ENCODE data around the gene SLC43A3. TPM values are rescaled to one million over a fixed set of nuclear protein-coding genes. Genes with fewer than 3 reads are reported as not detected.

The SLC43A3 gene
- total RNA-seq, 1 donor from 2014 or later: 10.8 TPM

DNA sequence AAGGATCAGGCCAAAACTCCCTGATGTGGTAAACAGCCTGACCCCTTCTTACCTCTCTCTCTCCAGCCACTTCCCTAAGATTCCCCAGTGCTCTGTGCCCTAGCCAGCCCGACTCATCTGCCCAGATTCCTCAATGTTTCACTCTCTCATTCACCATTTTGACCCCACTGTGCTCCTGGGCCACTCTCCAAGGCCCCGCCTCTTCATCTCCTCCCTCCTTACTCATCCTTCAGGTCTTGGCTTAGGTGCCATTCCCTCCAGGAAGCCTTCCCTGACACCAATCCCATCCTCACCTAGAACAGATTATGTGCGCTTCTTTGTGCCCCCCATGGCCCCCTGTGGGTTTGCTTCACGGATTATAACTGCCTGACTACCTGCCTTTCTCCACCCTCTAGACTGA lies 13.2 kb downstream of the SLC43A3 start:
- DNase-seq: no peak
- Mint-ChIP-seq H3K36me3 (ENCODE audit: unreplicated experiment) (peaks cover 14% of the 10 kb centered on the region), H3K4me1 (ENCODE audit: low read depth, unreplicated experiment) (no peaks in the 10 kb centered on the region), H3K9me3 (ENCODE audit: unreplicated experiment) (peaks cover 3% of the 10 kb centered on the region), H3K27ac (ENCODE audit: unreplicated experiment) (no peak overlapping the region), H3K27me3 (ENCODE audit: unreplicated experiment) (peaks cover 2% of the 10 kb centered on the region), H3K4me3 (ENCODE audit: unreplicated experiment) (no peak overlapping the region)
- TF ChIP-seq, protein P1, sequence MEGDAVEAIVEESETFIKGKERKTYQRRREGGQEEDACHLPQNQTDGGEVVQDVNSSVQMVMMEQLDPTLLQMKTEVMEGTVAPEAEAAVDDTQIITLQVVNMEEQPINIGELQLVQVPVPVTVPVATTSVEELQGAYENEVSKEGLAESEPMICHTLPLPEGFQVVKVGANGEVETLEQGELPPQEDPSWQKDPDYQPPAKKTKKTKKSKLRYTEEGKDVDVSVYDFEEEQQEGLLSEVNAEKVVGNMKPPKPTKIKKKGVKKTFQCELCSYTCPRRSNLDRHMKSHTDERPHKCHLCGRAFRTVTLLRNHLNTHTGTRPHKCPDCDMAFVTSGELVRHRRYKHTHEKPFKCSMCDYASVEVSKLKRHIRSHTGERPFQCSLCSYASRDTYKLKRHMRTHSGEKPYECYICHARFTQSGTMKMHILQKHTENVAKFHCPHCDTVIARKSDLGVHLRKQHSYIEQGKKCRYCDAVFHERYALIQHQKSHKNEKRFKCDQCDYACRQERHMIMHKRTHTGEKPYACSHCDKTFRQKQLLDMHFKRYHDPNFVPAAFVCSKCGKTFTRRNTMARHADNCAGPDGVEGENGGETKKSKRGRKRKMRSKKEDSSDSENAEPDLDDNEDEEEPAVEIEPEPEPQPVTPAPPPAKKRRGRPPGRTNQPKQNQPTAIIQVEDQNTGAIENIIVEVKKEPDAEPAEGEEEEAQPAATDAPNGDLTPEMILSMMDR (IDR thresholded peaks at IDR 0.05; ENCODE audit: partially characterized antibody, unreplicated experiment): no peak

GRCh38 chr11:57410287-57410686 lies 16.6 kb downstream of the SLC43A3 start:
- H3K27ac Mint-ChIP-seq (ENCODE audit: unreplicated experiment): no peak overlapping the region
- DNase-seq: no peak
- peaks cover 13% of the 10 kb centered on the region for H3K36me3 Mint-ChIP-seq (ENCODE audit: unreplicated experiment)
- no peak overlapping the region for H3K4me3 Mint-ChIP-seq (ENCODE audit: unreplicated experiment)
- H3K9me3 Mint-ChIP-seq (ENCODE audit: unreplicated experiment): peaks cover 3% of the 10 kb centered on the region
- peaks cover 2% of the 10 kb centered on the region for H3K27me3 Mint-ChIP-seq (ENCODE audit: unreplicated experiment)
- H3K4me1 Mint-ChIP-seq (ENCODE audit: low read depth, unreplicated experiment): no peaks in the 10 kb centered on the region
- TF ChIP-seq, protein P1 (IDR thresholded peaks at IDR 0.05; ENCODE audit: partially characterized antibody, unreplicated experiment): no peak

DNA sequence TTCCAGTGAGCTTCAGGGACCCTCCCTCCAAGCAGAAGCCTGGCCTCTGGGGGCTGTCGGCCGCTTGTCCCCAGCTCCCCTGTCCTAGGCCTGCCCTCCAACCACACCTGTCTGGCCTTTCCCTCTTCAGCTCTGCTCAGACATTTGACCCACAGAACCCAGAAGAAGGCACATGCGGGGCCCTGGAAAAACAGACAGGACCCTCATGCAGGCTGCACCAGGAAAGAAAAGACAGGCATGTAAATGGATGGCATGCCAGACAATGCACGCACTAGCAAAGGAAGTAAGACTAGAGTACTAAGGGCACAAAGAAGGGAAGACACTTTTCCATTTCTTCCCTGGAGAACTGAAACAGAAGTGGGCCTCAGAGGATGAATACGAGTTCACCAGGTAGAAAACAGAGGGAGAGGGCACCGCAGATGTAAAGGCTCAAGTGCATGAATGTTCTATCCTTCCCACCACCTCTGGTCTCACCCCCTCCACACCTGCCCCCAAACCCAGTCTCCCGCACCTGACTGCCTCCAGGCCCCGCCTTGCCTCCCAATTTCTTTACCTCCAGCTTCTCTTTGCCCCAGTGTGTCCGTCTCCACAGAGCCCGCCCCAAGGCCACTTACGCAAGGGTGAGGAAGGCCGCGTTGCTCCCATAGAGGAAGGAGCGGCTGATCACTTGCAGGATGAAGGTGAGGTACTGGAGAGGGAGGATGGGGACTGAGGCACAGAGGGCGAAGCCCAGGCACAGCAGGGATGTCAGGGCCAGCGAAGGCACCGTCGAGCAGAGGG lies 17.4 kb downstream of the SLC43A3 start:
- DNase-seq: no peak
- Mint-ChIP-seq H3K36me3 (ENCODE audit: unreplicated experiment) (peaks cover 9% of the 10 kb centered on the region), H3K4me1 (ENCODE audit: low read depth, unreplicated experiment) (no peaks in the 10 kb centered on the region), H3K27me3 (ENCODE audit: unreplicated experiment) (peaks cover under 1% of the 10 kb centered on the region), H3K27ac (ENCODE audit: unreplicated experiment) (no peak overlapping the region), H3K9me3 (ENCODE audit: unreplicated experiment) (peaks cover 6% of the 10 kb centered on the region), H3K4me3 (ENCODE audit: unreplicated experiment) (no peak overlapping the region)
- TF ChIP-seq, protein P1 (IDR thresholded peaks at IDR 0.05; ENCODE audit: partially characterized antibody, unreplicated experiment): no peak

- Mint-ChIP-seq H3K36me3 (ENCODE audit: unreplicated experiment) (peaks cover 5% of the 10 kb centered on the region), H3K4me1 (ENCODE audit: low read depth, unreplicated experiment) (no peaks in the 10 kb centered on the region), H3K27ac (ENCODE audit: unreplicated experiment) (no peak overlapping the region), H3K9me3 (ENCODE audit: unreplicated experiment) (peaks cover 6% of the 10 kb centered on the region), H3K4me3 (ENCODE audit: unreplicated experiment) (no peak overlapping the region), H3K27me3 (ENCODE audit: unreplicated experiment) (no peaks in the 10 kb centered on the region)
- DNase-seq: no peak
- TF ChIP-seq, protein P1 (IDR thresholded peaks at IDR 0.05; ENCODE audit: partially characterized antibody, unreplicated experiment): no peak
Observed at GRCh38 chr11:57408771-57409170, 18.1 kb downstream of the SLC43A3 start.

DNA sequence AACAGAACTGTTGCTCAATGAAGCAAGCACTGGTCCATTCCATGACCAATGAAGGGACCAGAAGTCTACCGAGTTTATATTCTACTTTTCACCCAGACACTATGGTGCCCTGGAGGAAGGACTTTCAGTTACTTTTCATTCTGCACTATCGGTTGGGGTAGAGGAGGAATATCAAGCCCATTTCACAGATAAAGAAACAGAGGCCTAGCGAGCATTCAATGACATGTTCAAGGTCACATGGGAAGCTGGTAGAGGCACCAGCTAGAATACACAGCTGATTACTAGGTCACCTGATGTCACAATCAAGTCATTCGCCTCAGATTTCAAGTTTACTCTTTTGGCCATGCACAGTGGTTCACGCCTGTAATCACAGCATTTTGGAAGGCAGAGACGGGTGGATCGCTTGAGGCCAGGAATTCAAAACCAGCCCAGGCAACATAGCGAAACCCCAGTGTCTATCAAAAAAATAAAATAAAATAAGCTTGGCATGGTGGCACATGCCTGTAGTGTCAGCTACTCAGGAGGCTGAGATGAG lies 18.9 kb downstream of the SLC43A3 start:
- TF ChIP-seq, protein P1 (IDR thresholded peaks at IDR 0.05; ENCODE audit: partially characterized antibody, unreplicated experiment): no peak
- H3K4me3 Mint-ChIP-seq (ENCODE audit: unreplicated experiment): no peak overlapping the region
- no peak for DNase-seq
- H3K4me1 Mint-ChIP-seq (ENCODE audit: low read depth, unreplicated experiment): no peaks in the 10 kb centered on the region
- peaks cover 6% of the 10 kb centered on the region for H3K9me3 Mint-ChIP-seq (ENCODE audit: unreplicated experiment)
- no peaks in the 10 kb centered on the region for H3K27me3 Mint-ChIP-seq (ENCODE audit: unreplicated experiment)
- peaks cover 4% of the 10 kb centered on the region for H3K36me3 Mint-ChIP-seq (ENCODE audit: unreplicated experiment)
- no peak overlapping the region for H3K27ac Mint-ChIP-seq (ENCODE audit: unreplicated experiment)
